ENCODE data around the gene FES. TPM values are rescaled to one million over a fixed set of nuclear protein-coding genes. Genes with fewer than 3 reads are reported as not detected.

FES gene
- total RNA-seq, 1 donor from 2014 or later: 2.8 TPM

DNA sequence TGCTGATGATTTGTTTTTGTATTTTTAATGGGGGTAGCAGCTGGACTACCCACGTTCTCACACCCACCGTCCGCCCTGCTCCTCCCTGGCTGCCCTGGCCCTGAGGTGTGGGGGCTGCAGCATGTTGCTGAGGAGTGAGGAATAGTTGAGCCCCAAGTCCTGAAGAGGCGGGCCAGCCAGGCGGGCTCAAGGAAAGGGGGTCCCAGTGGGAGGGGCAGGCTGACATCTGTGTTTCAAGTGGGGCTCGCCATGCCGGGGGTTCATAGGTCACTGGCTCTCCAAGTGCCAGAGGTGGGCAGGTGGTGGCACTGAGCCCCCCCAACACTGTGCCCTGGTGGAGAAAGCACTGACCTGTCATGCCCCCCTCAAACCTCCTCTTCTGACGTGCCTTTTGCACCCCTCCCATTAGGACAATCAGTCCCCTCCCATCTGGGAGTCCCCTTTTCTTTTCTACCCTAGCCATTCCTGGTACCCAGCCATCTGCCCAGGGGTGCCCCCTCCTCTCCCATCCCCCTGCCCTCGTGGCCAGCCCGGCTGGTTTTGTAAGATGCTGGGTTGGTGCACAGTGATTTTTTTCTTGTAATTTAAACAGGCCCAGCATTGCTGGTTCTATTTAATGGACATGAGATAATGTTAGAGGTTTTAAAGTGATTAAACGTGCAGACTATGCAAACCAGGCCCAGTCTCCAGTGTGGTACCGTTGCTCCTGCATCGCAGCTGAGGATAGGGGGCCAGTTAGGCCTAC lies 1.4 kb upstream of the FES start:
- Mint-ChIP-seq H3K9me3 (no peaks in the 10 kb centered on the region), H3K27me3 (ENCODE audit: low read depth) (no peaks in the 10 kb centered on the region), H3K27ac (ENCODE audit: unreplicated experiment) (no peak overlapping the region), H3K4me1 (peaks cover 5% of the 10 kb centered on the region), H3K4me3 (peak overlapping the region; percentile 34), H3K36me3 (ENCODE audit: low read depth) (no peaks in the 10 kb centered on the region)
- TF ChIP-seq, protein P1, sequence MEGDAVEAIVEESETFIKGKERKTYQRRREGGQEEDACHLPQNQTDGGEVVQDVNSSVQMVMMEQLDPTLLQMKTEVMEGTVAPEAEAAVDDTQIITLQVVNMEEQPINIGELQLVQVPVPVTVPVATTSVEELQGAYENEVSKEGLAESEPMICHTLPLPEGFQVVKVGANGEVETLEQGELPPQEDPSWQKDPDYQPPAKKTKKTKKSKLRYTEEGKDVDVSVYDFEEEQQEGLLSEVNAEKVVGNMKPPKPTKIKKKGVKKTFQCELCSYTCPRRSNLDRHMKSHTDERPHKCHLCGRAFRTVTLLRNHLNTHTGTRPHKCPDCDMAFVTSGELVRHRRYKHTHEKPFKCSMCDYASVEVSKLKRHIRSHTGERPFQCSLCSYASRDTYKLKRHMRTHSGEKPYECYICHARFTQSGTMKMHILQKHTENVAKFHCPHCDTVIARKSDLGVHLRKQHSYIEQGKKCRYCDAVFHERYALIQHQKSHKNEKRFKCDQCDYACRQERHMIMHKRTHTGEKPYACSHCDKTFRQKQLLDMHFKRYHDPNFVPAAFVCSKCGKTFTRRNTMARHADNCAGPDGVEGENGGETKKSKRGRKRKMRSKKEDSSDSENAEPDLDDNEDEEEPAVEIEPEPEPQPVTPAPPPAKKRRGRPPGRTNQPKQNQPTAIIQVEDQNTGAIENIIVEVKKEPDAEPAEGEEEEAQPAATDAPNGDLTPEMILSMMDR (conservative IDR thresholded peaks at IDR 0.05): no peak
- DNase-seq (ENCODE audit: low read depth, low spot score): no peak

- H3K27ac Mint-ChIP-seq (ENCODE audit: unreplicated experiment): no peak overlapping the region
- H3K27me3 Mint-ChIP-seq (ENCODE audit: low read depth): no peaks in the 10 kb centered on the region
- peak overlapping the region; percentile 34 for H3K4me3 Mint-ChIP-seq
- H3K36me3 Mint-ChIP-seq (ENCODE audit: low read depth): no peaks in the 10 kb centered on the region
- TF ChIP-seq, protein P1 (conservative IDR thresholded peaks at IDR 0.05): no peak
- H3K9me3 Mint-ChIP-seq: no peaks in the 10 kb centered on the region
- H3K4me1 Mint-ChIP-seq: peaks cover 5% of the 10 kb centered on the region
- no peak for DNase-seq (ENCODE audit: low read depth, low spot score)
Measured at GRCh38 chr15:90883526-90883975, 753 bp upstream of the FES start.

- Mint-ChIP-seq H3K4me1 (peaks cover 5% of the 10 kb centered on the region), H3K9me3 (no peaks in the 10 kb centered on the region), H3K27me3 (ENCODE audit: low read depth) (no peaks in the 10 kb centered on the region), H3K27ac (ENCODE audit: unreplicated experiment) (no peak overlapping the region), H3K36me3 (ENCODE audit: low read depth) (no peaks in the 10 kb centered on the region), H3K4me3 (peak overlapping the region; percentile 34)
- TF ChIP-seq, protein P1 (conservative IDR thresholded peaks at IDR 0.05): no peak
- no peak for DNase-seq (ENCODE audit: low read depth, low spot score)
Measured at GRCh38 chr15:90884719-90885431, 571 bp downstream of the FES start.

GRCh38 chr15:90885432-90886290 lies 1.4 kb downstream of the FES start:
- Mint-ChIP-seq H3K27me3 (ENCODE audit: low read depth) (no peaks in the 10 kb centered on the region), H3K27ac (ENCODE audit: unreplicated experiment) (no peak overlapping the region), H3K4me1 (peaks cover 5% of the 10 kb centered on the region), H3K4me3 (peak overlapping the region; percentile 60), H3K9me3 (no peaks in the 10 kb centered on the region), H3K36me3 (ENCODE audit: low read depth) (no peaks in the 10 kb centered on the region)
- TF ChIP-seq, protein P1 (conservative IDR thresholded peaks at IDR 0.05): peak; percentile 98
- peak; percentile 87 for DNase-seq (ENCODE audit: low read depth, low spot score)

GRCh38 chr15:90886291-90886614 lies 1.9 kb downstream of the FES start:
- Mint-ChIP-seq H3K36me3 (ENCODE audit: low read depth) (no peaks in the 10 kb centered on the region), H3K4me1 (peaks cover 5% of the 10 kb centered on the region), H3K27me3 (ENCODE audit: low read depth) (no peaks in the 10 kb centered on the region), H3K4me3 (peak overlapping the region; percentile 60), H3K9me3 (no peaks in the 10 kb centered on the region), H3K27ac (ENCODE audit: unreplicated experiment) (no peak overlapping the region)
- TF ChIP-seq, protein P1 (conservative IDR thresholded peaks at IDR 0.05): peak; percentile 16
- no peak for DNase-seq (ENCODE audit: low read depth, low spot score)

Measured in neural crest cell (in vitro differentiated cells).